ENCODE data around the gene COA5. TPM values are rescaled to one million over a fixed set of nuclear protein-coding genes. Genes with fewer than 3 reads are reported as not detected.

The COA5 gene
- total RNA-seq, 4 donors from 2014 or later: 14.3 to 31.3 (median 29.0) TPM

DNA sequence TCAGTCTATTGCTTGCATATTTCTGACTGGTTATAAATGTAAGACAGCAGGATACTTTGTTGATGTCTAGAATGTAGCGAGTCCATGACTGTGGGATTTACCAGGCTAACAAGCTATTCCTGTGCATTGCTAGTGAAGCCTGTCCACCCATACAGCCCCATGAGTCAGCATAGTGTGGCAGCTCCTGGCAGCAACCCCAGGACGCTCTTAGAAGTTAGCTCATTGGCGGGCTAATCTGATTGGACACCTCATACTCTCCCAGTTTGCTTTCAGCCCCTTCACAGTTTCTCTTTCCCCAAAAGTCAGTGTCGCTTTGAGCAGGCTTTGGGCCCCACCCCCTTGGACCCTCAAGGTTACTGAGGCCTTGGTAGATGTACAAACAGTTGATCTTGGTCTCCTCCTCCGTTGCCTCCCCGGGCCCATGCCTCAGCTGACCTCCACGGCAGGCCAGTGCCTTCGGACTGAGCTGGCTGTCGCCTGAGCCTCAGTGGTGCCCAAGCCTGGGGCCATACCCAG, 48.0 kb downstream of the COA5 start:
- 94 to 96% methylated on average over 9 of the region's 9 CpGs for WGBS, 2 donors

DNA sequence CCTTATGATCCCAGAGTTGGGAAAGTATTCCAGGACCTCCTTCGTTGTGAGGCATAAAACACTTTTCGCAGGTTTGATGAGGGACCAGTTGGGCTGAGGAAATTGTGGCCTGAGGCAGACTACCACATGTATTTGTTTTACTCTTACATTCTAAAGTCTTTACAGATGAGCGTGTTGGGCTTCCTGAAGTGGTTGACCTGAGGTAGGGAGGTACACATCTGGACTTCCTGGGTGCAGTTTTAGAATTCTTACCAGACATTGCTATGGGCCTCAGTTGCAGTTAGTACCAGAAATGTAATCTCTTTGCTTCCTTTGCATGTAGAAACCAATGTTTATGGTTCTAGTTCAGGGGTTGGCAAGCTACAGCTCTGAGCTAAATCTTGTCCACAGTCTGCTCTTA, 48.7 kb downstream of the COA5 start:
- TF ChIP-seq, protein P1, sequence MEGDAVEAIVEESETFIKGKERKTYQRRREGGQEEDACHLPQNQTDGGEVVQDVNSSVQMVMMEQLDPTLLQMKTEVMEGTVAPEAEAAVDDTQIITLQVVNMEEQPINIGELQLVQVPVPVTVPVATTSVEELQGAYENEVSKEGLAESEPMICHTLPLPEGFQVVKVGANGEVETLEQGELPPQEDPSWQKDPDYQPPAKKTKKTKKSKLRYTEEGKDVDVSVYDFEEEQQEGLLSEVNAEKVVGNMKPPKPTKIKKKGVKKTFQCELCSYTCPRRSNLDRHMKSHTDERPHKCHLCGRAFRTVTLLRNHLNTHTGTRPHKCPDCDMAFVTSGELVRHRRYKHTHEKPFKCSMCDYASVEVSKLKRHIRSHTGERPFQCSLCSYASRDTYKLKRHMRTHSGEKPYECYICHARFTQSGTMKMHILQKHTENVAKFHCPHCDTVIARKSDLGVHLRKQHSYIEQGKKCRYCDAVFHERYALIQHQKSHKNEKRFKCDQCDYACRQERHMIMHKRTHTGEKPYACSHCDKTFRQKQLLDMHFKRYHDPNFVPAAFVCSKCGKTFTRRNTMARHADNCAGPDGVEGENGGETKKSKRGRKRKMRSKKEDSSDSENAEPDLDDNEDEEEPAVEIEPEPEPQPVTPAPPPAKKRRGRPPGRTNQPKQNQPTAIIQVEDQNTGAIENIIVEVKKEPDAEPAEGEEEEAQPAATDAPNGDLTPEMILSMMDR (IDR thresholded peaks at IDR 0.05): no peak
- TF ChIP-seq POLR2A (IDR thresholded peaks at IDR 0.05): no peak
- no peak overlapping the region for H3K4me3 ChIP-seq (ENCODE audit: low read depth, poor library complexity, severe bottlenecking)
- no peak for DNase-seq (ENCODE audit: low spot score in 2 of 2)
- intact Hi-C loops (cut with DNase I; ENCODE audit: low total_unique reads): no loop called here
- WGBS, 2 donors: 77 to 92% methylated on average over 3 of the region's 3 CpGs

More for the DNA sequence above, 48.0 kb downstream of the COA5 start:
- TF ChIP-seq, protein P1 (IDR thresholded peaks at IDR 0.05): no peak
- TF ChIP-seq POLR2A (IDR thresholded peaks at IDR 0.05): no peak
- H3K4me3 ChIP-seq (ENCODE audit: low read depth, poor library complexity, severe bottlenecking): no peak overlapping the region
- DNase-seq (ENCODE audit: low spot score in 2 of 2): no peak
- intact Hi-C loops (cut with DNase I; ENCODE audit: low total_unique reads): no loop called here

DNA sequence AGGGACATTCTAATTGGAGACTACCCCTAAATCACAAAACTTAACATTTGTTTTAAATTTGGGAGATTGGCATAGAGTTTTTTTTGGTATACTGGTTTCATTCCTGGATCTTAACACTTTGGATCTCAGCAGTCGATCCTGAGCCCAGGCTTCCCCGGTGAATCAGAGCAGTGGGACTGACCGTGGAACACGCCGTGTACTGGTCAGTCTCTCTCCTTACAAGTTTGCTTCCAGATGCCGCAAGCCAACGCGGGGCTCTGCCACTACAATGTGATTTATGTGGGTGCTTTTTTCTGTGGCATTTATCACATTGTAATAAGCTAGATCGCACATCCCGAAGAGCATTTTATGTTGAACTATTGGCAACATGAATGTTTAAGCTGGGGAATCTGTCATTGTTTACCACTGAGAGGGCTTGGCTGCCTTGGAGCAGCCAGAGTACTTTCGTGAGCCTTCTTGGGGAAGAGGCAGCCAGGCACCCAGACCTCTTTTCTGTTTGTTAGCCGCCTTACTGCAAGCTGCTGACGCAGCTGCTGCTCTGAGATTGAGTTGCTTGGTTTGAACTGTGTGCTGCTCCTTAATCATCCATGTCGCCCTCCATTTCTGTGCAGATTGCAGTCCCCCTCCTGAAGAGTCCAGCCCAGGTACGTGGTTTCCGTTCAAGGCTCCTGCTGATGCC, 49.3 kb downstream of the COA5 start:
- intact Hi-C loops (cut with DNase I; ENCODE audit: low total_unique reads): no loop called here
- TF ChIP-seq POLR2A (IDR thresholded peaks at IDR 0.05): no peak
- TF ChIP-seq, protein P1 (IDR thresholded peaks at IDR 0.05): no peak
- no peak for DNase-seq (ENCODE audit: low spot score in 2 of 2)
- no peak overlapping the region for H3K4me3 ChIP-seq (ENCODE audit: low read depth, poor library complexity, severe bottlenecking)
- WGBS, 2 donors: 87 to 89% methylated on average over 16 of the region's 16 CpGs

DNA sequence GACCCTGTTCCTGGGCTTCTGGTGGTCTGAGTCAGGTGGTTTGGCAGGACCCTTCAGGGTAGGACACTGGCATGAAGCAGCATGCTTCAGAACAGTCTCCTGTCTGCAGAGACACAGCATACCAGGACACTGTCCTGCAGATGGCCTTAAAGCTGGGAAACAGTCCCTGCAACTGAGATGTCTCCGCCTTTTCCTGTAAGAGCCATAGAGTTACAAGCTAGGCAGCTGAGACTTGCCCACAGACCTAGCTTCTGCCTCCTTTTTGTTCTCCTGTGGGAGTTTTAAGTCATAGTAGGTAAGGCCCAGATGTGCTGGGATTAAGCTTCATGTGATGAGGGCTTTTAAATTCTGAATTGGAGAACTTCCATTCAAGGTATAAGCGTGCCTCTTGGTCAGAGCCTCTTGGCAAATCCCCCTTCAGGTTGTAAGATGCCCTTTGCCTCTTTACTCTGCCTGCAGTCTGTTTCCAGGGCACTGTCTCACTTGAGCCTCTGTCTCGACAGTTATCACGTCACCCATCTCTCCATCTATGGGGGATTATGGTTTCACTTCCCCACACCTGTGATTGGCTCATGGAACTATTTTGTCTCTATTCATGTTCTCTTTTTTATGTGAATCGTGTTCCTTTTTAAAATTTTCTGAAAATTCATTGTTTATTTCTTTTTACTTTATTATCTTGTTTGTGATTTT, 51.8 kb downstream of the COA5 start:
- TF ChIP-seq, protein P1 (IDR thresholded peaks at IDR 0.05): no peak
- TF ChIP-seq POLR2A (IDR thresholded peaks at IDR 0.05): no peak
- no peak for DNase-seq (ENCODE audit: low spot score in 2 of 2)
- no peak overlapping the region for H3K4me3 ChIP-seq (ENCODE audit: low read depth, poor library complexity, severe bottlenecking)
- intact Hi-C loops (cut with DNase I; ENCODE audit: low total_unique reads): no loop called here
- WGBS, 2 donors: 92% methylated on average over 5 of the region's 5 CpGs

DNA sequence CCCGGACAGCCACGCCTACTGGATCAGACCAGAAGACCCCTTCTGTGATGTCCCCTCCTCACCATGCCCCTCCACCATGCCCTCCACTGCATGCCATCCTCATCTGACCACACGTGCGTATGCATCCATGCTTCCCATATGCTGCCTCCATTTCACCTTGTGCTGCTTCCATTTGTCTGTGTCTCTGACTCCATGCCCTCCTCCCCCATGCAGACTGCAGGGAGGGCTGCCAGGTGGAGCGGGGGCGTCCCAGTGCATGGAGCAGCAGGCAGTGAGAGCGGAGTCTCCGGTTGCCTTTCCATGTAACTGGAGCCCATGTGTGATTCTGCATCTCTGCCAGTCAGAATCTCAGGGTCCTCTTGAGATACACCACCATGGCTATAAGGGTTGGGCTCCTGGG, 52.6 kb downstream of the COA5 start:
- TF ChIP-seq POLR2A (IDR thresholded peaks at IDR 0.05): no peak
- TF ChIP-seq, protein P1 (IDR thresholded peaks at IDR 0.05): no peak
- intact Hi-C loops (cut with DNase I; ENCODE audit: low total_unique reads): no loop called here
- DNase-seq (ENCODE audit: low spot score in 2 of 2): no peak
- no peak overlapping the region for H3K4me3 ChIP-seq (ENCODE audit: low read depth, poor library complexity, severe bottlenecking)
- 92 to 96% methylated on average over 8 of the region's 8 CpGs for WGBS, 2 donors
